H1 (cell line): ENCODE data around the gene MYO5B. TPM values are rescaled to one million over a fixed set of nuclear protein-coding genes. Genes with fewer than 3 reads are reported as not detected.

Experiments used
- CBX8 ChIP-seq: fragments of 300-800, 300-1000 bp; sonication (generic); IDR thresholded peaks from 2 replicates; pipeline ENCODE4 v1.7.1; 2016; ENCODE audit warnings: low read depth, low read length, borderline replicate concordance
- CEBPB ChIP-seq: IDR thresholded peaks from 2 replicates; pipeline ENCODE4 v1.6.1; 2012; ENCODE audit warnings: low read depth, low read length
- SIRT6 ChIP-seq: IDR thresholded peaks from one replicate; pipeline ENCODE4 v1.7.1; 2012; ENCODE audit warnings: low read length, inconsistent platforms
- polyA plus RNA-seq, 7 experiments: library from polyadenylated mRNA; depleted of rRNA in 3 of 7; stranded (reverse) in 5 of 7; unstranded in 2 of 7; fragments of >200 nt in 5 of 7; fragments of 200-250 nt in 2 of 7; gene quantifications; 1 replicate in 5 of 7; 2 replicates in 1 of 7; 4 replicates in 1 of 7; pipeline versions ENCODE4 v1.2.1 to v1.2.3, GENCODE V29; 2011 to 2013; ENCODE audit warnings: missing spikeins in 2 of 7, mixed read lengths in 2 of 7
- total RNA-seq: library from RNA; stranded (reverse); fragmentation: NEBNext Ultra II Directional; extraction: Animal tissue kit (Norgen Biotek cat#: 25700); gene quantifications from 2 replicates; pipeline ENCODE4 v1.2.1, GENCODE V29; 2021

The MYO5B gene
- total and polyA plus RNA-seq, 2 of the 8 experiments (the other 6 are each of a cell fraction or from before 2014, with no cell fraction given) = 6.4 to 7.7 TPM

DNA sequence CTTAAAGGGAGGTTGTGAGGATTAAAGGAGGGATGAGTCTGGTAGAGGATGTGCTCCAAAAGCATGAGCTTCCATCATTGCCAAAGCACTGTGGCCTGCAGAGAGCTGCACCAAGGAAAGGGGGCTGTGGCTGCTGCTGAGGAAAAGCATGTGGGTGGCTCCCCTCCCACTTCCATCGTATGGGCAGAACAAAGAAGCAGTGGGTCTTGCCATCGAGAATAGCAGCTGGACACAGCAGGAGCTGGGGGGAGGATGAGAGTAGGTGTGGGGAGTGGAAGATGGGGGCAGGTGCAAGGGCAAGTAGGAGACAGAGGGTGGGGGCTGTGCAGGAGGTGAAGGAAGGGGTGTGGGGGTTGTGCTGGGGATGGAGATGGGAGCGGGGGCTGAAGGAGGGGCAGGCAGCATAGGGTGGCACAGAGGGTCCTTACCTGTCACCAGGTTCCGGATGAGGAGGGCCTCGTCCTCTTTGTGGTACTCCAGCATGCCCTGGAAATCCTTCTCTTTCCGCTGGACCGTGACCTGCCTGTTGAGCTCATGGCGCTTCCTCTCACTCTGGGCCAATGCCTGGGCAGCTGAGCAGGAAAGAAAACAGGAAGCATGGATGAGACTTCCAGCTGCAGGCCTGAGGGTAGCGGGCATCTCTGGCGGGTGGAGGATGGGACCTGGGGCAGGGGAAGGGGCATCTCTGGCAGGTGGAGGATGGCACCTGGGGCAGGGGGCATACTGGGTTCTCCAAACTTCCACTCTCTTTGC, 348.1 kb downstream of the MYO5B start (continued):
- TF ChIP-seq SIRT6 (no peak), CBX8 (no peak), CEBPB (no peak)
